ENCODE data around the gene OSBPL3. TPM values are rescaled to one million over a fixed set of nuclear protein-coding genes. Genes with fewer than 3 reads are reported as not detected.

Gene OSBPL3
- total RNA-seq, 1 donor from 2014 or later: 37.5 TPM

GRCh38 chr7:24827589-24827988, 152.4 kb downstream of the OSBPL3 start:
- Mint-ChIP-seq H3K27me3 (ENCODE audit: unreplicated experiment) (no peaks in the 10 kb centered on the region), H3K27ac (ENCODE audit: unreplicated experiment) (no peak overlapping the region), H3K4me3 (ENCODE audit: unreplicated experiment) (no peak overlapping the region), H3K4me1 (ENCODE audit: low read depth, unreplicated experiment) (no peaks in the 10 kb centered on the region), H3K9me3 (ENCODE audit: unreplicated experiment) (no peaks in the 10 kb centered on the region), H3K36me3 (ENCODE audit: unreplicated experiment) (no peaks in the 10 kb centered on the region)
- DNase-seq: no peak
- TF ChIP-seq CTCF (IDR thresholded peaks at IDR 0.05; ENCODE audit: partially characterized antibody, unreplicated experiment): no peak

GRCh38 chr7:24827027-24827426, 153.0 kb downstream of the OSBPL3 start:
- DNase-seq: no peak
- Mint-ChIP-seq H3K27ac (ENCODE audit: unreplicated experiment) (no peak overlapping the region), H3K9me3 (ENCODE audit: unreplicated experiment) (no peaks in the 10 kb centered on the region), H3K36me3 (ENCODE audit: unreplicated experiment) (no peaks in the 10 kb centered on the region), H3K4me1 (ENCODE audit: low read depth, unreplicated experiment) (no peaks in the 10 kb centered on the region), H3K27me3 (ENCODE audit: unreplicated experiment) (no peaks in the 10 kb centered on the region), H3K4me3 (ENCODE audit: unreplicated experiment) (no peak overlapping the region)
- no peak for TF ChIP-seq CTCF (IDR thresholded peaks at IDR 0.05; ENCODE audit: partially characterized antibody, unreplicated experiment)

- Mint-ChIP-seq H3K27me3 (ENCODE audit: unreplicated experiment) (no peaks in the 10 kb centered on the region), H3K36me3 (ENCODE audit: unreplicated experiment) (no peaks in the 10 kb centered on the region), H3K4me1 (ENCODE audit: low read depth, unreplicated experiment) (no peaks in the 10 kb centered on the region), H3K4me3 (ENCODE audit: unreplicated experiment) (no peak overlapping the region), H3K9me3 (ENCODE audit: unreplicated experiment) (no peaks in the 10 kb centered on the region), H3K27ac (ENCODE audit: unreplicated experiment) (no peak overlapping the region)
- TF ChIP-seq CTCF (IDR thresholded peaks at IDR 0.05; ENCODE audit: partially characterized antibody, unreplicated experiment): no peak
- no peak for DNase-seq
These were observed 153.3 kb downstream of the OSBPL3 start for GRCh38 chr7:24826662-24827020.

GRCh38 chr7:24825931-24826661, 153.9 kb downstream of the OSBPL3 start:
- Mint-ChIP-seq H3K4me1 (ENCODE audit: low read depth, unreplicated experiment) (no peaks in the 10 kb centered on the region), H3K27me3 (ENCODE audit: unreplicated experiment) (no peaks in the 10 kb centered on the region), H3K9me3 (ENCODE audit: unreplicated experiment) (no peaks in the 10 kb centered on the region), H3K4me3 (ENCODE audit: unreplicated experiment) (no peak overlapping the region), H3K27ac (ENCODE audit: unreplicated experiment) (no peak overlapping the region), H3K36me3 (ENCODE audit: unreplicated experiment) (no peaks in the 10 kb centered on the region)
- TF ChIP-seq CTCF (IDR thresholded peaks at IDR 0.05; ENCODE audit: partially characterized antibody, unreplicated experiment): no peak
- DNase-seq: no peak

- no peaks in the 10 kb centered on the region for H3K4me1 Mint-ChIP-seq (ENCODE audit: low read depth, unreplicated experiment)
These were observed 154.6 kb downstream of the OSBPL3 start for GRCh38 chr7:24825381-24825794.

More at GRCh38 chr7:24825381-24825794, 154.6 kb downstream of the OSBPL3 start:
- Mint-ChIP-seq H3K27me3 (ENCODE audit: unreplicated experiment) (no peaks in the 10 kb centered on the region), H3K9me3 (ENCODE audit: unreplicated experiment) (no peaks in the 10 kb centered on the region), H3K36me3 (ENCODE audit: unreplicated experiment) (no peaks in the 10 kb centered on the region), H3K27ac (ENCODE audit: unreplicated experiment) (no peak overlapping the region), H3K4me3 (ENCODE audit: unreplicated experiment) (no peak overlapping the region)
- no peak for DNase-seq
- TF ChIP-seq CTCF (IDR thresholded peaks at IDR 0.05; ENCODE audit: partially characterized antibody, unreplicated experiment): no peak
